HEK293 (cell line): ENCODE measurements around the gene C19orf33.
A peak's percentile ranks its signal among the peaks of the same experiment; 100 is the strongest.

Experiments used
- CTCF ChIA-PET: fragments of 350-600 bp; formaldehyde crosslinking; extraction: SDS; loops from one replicate; lab custom pipeline; 2021; ENCODE audit warnings: antibody characterized with exemption; lab: Yijun Ruan, JAX
- POLR2A ChIA-PET: fragments of 300-600 bp; formaldehyde crosslinking; extraction: SDS; loops from one replicate; lab custom pipeline; 2020; ENCODE audit warnings: antibody characterized with exemption, inconsistent platforms; lab: Yijun Ruan, JAX
- H3K27ac ChIP-seq: fragments of 200-500 bp; sonication (Bioruptor generic); 2 replicates; pipeline ENCODE4 v1.5.1; 2014; ENCODE audit warnings: low read depth, low read length, control low read depth, inconsistent platforms; ENCODE audit errors: extremely low read depth
- H3K36me3 ChIP-seq, 2 experiments: fragments of 200-500 bp in 1 of 2; sonication (Bioruptor generic) in 1 of 2; 1 replicate in 1 of 2; 2 replicates in 1 of 2; pipeline ENCODE4 v1.5.1; 2014 to 2017; ENCODE audit warnings: inconsistent platforms in 2 of 2, low read length in 2 of 2; ENCODE audit not compliant: control insufficient read depth in 2 of 2, insufficient read depth in 1 of 2
- H3K4me1 ChIP-seq: fragments of 200-500 bp; sonication (Bioruptor generic); 2 replicates; pipeline ENCODE4 v1.5.1; 2014; ENCODE audit warnings: mild to moderate bottlenecking, low read length, inconsistent platforms; ENCODE audit not compliant: control insufficient read depth, insufficient read depth
- H3K4me3 ChIP-seq: 2 replicates; pipeline ENCODE4 v1.5.1; 2011; ENCODE audit warnings: low read depth, mild to moderate bottlenecking, control low read depth, low read length, moderate library complexity
- H3K9me3 ChIP-seq: fragments of 200-500 bp; sonication (Bioruptor generic); 2 replicates; pipeline ENCODE4 v1.5.1; 2014; ENCODE audit warnings: low read depth, low read length, inconsistent platforms; ENCODE audit not compliant: control insufficient read depth, insufficient read depth
- HOXA7 ChIP-seq: sonication (generic); formaldehyde crosslinking; IDR thresholded peaks from 2 replicates; pipeline ENCODE4 v1.8.1; 2022; ENCODE audit warnings: missing genetic modification reagents, borderline replicate concordance
- HOXC10 ChIP-seq: sonication (generic); formaldehyde crosslinking; IDR thresholded peaks from 2 replicates; pipeline ENCODE4 v1.8.1; 2023; ENCODE audit warnings: mild to moderate bottlenecking, missing genetic modification reagents
- KLF1 ChIP-seq: fragments of 450-650 bp; formaldehyde crosslinking; IDR thresholded peaks from 2 replicates; pipeline ENCODE4 v1.5.1; 2016; ENCODE audit warnings: missing biosample characterization, missing genetic modification characterization
- TCF7L2 ChIP-seq: IDR thresholded peaks from 2 replicates; pipeline ENCODE4 v1.6.1; 2011; ENCODE audit warnings: low read depth, mild to moderate bottlenecking, inconsistent platforms, low read length, moderate library complexity, borderline replicate concordance
- TRIM28 ChIP-seq: IDR thresholded peaks from 2 replicates; pipeline ENCODE4 v1.6.1; 2011; ENCODE audit warnings: low read length, control low read depth, borderline replicate concordance
- ZFP3 ChIP-seq: fragments of 450-650 bp; formaldehyde crosslinking; IDR thresholded peaks from 2 replicates; pipeline ENCODE4 v1.5.1; 2016; ENCODE audit warnings: low read depth, missing biosample characterization, missing genetic modification characterization
- ZNF114 ChIP-seq: fragments of 450-650 bp; formaldehyde crosslinking; IDR thresholded peaks from 2 replicates; pipeline ENCODE4 v1.5.0; 2017; ENCODE audit warnings: missing biosample characterization, missing genetic modification characterization
- ZNF132 ChIP-seq: fragments of 450-650 bp; formaldehyde crosslinking; IDR thresholded peaks from 2 replicates; pipeline ENCODE4 v1.5.1; 2017; ENCODE audit warnings: missing biosample characterization, missing genetic modification characterization, borderline replicate concordance
- ZNF155 ChIP-seq: fragments of 450-650 bp; formaldehyde crosslinking; IDR thresholded peaks from 2 replicates; pipeline ENCODE4 v1.5.1; 2016; ENCODE audit warnings: missing biosample characterization, missing genetic modification characterization
- ZNF174 ChIP-seq: fragments of 450-650 bp; formaldehyde crosslinking; IDR thresholded peaks from 2 replicates; pipeline ENCODE4 v1.5.0; 2017; ENCODE audit warnings: missing biosample characterization, mild to moderate bottlenecking, missing genetic modification characterization
- ZNF175 ChIP-seq: fragments of 450-650 bp; formaldehyde crosslinking; IDR thresholded peaks from 2 replicates; pipeline ENCODE4 v1.5.1; 2016; ENCODE audit warnings: missing biosample characterization, missing genetic modification characterization
- ZNF2 ChIP-seq: fragments of 450-650 bp; formaldehyde crosslinking; IDR thresholded peaks from 2 replicates; pipeline ENCODE4 v1.5.1; 2016; ENCODE audit warnings: missing biosample characterization, missing genetic modification characterization
- ZNF223 ChIP-seq: fragments of 450-650 bp; formaldehyde crosslinking; IDR thresholded peaks from 2 replicates; pipeline ENCODE4 v1.5.1; 2016; ENCODE audit warnings: missing biosample characterization, missing genetic modification characterization
- ZNF266 ChIP-seq: fragments of 450-650 bp; formaldehyde crosslinking; IDR thresholded peaks from 2 replicates; pipeline ENCODE4 v1.5.1; 2016; ENCODE audit warnings: missing biosample characterization, missing genetic modification characterization, low read depth
- ZNF292 ChIP-seq: fragments of 450-650 bp; formaldehyde crosslinking; IDR thresholded peaks from 2 replicates; pipeline ENCODE4 v1.5.1; 2016; ENCODE audit warnings: low read depth, missing biosample characterization, missing genetic modification characterization, borderline replicate concordance
- ZNF302 ChIP-seq: fragments of 450-650 bp; formaldehyde crosslinking; IDR thresholded peaks from 2 replicates; pipeline ENCODE4 v1.5.1; 2016; ENCODE audit warnings: missing biosample characterization, missing genetic modification characterization, low read depth
- ZNF311 ChIP-seq: fragments of 450-650 bp; formaldehyde crosslinking; IDR thresholded peaks from 2 replicates; pipeline ENCODE4 v1.5.1; 2017; ENCODE audit warnings: missing biosample characterization, missing genetic modification characterization, borderline replicate concordance
- ZNF404 ChIP-seq: fragments of 450-650 bp; formaldehyde crosslinking; IDR thresholded peaks from 2 replicates; pipeline ENCODE4 v1.5.1; 2017; ENCODE audit warnings: missing biosample characterization, missing genetic modification characterization
- ZNF449 ChIP-seq: fragments of 450-650 bp; formaldehyde crosslinking; IDR thresholded peaks from 2 replicates; pipeline ENCODE4 v1.5.1; 2017; ENCODE audit warnings: missing biosample characterization, mild to moderate bottlenecking, missing genetic modification characterization, moderate library complexity
- ZNF501 ChIP-seq: fragments of 450-650 bp; formaldehyde crosslinking; IDR thresholded peaks from 2 replicates; pipeline ENCODE4 v1.5.1; 2016; ENCODE audit warnings: missing biosample characterization, missing genetic modification characterization
- ZNF571 ChIP-seq: fragments of 450-650 bp; formaldehyde crosslinking; IDR thresholded peaks from 2 replicates; pipeline ENCODE4 v1.5.0; 2017; ENCODE audit warnings: missing biosample characterization, missing genetic modification characterization
- ZNF600 ChIP-seq: fragments of 450-650 bp; formaldehyde crosslinking; IDR thresholded peaks from 2 replicates; pipeline ENCODE4 v1.5.1; 2016; ENCODE audit warnings: missing biosample characterization, missing genetic modification characterization
- ZNF629 ChIP-seq: fragments of 450-650 bp; formaldehyde crosslinking; IDR thresholded peaks from 2 replicates; pipeline ENCODE4 v1.5.1; 2017; ENCODE audit warnings: missing biosample characterization, missing genetic modification characterization
- ZNF76 ChIP-seq: fragments of 450-650 bp; formaldehyde crosslinking; IDR thresholded peaks from 2 replicates; pipeline ENCODE4; 2016; ENCODE audit warnings: low read depth, missing biosample characterization, missing genetic modification characterization, borderline replicate concordance
- ZNF792 ChIP-seq: fragments of 450-650 bp; formaldehyde crosslinking; IDR thresholded peaks from 2 replicates; pipeline ENCODE4 v1.5.1; 2016; ENCODE audit warnings: missing biosample characterization, missing genetic modification characterization
- ZXDB ChIP-seq: fragments of 450-650 bp; formaldehyde crosslinking; IDR thresholded peaks from 2 replicates; pipeline ENCODE4 v1.5.1; 2016; ENCODE audit warnings: missing biosample characterization, missing genetic modification characterization
- TF ChIP-seq, protein P1 (sequence below): fragments of 450-650 bp; formaldehyde crosslinking; IDR thresholded peaks from 2 replicates; pipeline ENCODE4 v1.5.0; 2017; ENCODE audit warnings: missing biosample characterization, missing genetic modification characterization, borderline replicate concordance
- TF ChIP-seq, protein P2 (sequence below): fragments of 450-650 bp; formaldehyde crosslinking; IDR thresholded peaks from 2 replicates; pipeline ENCODE4 v1.5.1; 2016; ENCODE audit warnings: missing biosample characterization, missing genetic modification characterization
- TF ChIP-seq, protein P3 (sequence below): fragments of 450-650 bp; formaldehyde crosslinking; IDR thresholded peaks from 2 replicates; pipeline ENCODE4 v1.5.1; 2016; ENCODE audit warnings: missing biosample characterization, missing genetic modification characterization

The C19orf33 gene

GRCh38 chr19:38307597-38307996, 3.5 kb downstream of the C19orf33 start:
- Histone ChIP-seq H3K36me3 (peaks cover 13 to 20% of the 10 kb centered on the region in 2 experiments; a peak in 2 of 3 replicates), H3K4me1 (peaks cover 11% of the 10 kb centered on the region), H3K9me3 (no peaks in the 10 kb centered on the region), H3K4me3 (no peak overlapping the region), H3K27ac (no peak overlapping the region)
- POLR2A ChIA-PET: interaction anchor here (0.6 kb wide), 1 partner anchor 52 kb away, joined by 8 read pairs; no protein-coding TSS in a partner anchor
- CTCF ChIA-PET: interaction anchor here (0.5 kb wide), 1 partner anchor 1936 kb away, joined by 3 read pairs; no protein-coding TSS in a partner anchor
- no peak for TF ChIP-seq ZXDB
- no peak for TF ChIP-seq ZNF792 (tag by site-specific recombination)
- TF ChIP-seq ZNF501 (tag by site-specific recombination): no peak
- TF ChIP-seq ZNF404 (tag by site-specific recombination): no peak
- peak; percentile 85 for TF ChIP-seq ZNF449 (tag by site-specific recombination)
- no peak for TF ChIP-seq ZNF76 (tag by site-specific recombination)
- no peak for TF ChIP-seq ZNF311 (tag by site-specific recombination)

DNA sequence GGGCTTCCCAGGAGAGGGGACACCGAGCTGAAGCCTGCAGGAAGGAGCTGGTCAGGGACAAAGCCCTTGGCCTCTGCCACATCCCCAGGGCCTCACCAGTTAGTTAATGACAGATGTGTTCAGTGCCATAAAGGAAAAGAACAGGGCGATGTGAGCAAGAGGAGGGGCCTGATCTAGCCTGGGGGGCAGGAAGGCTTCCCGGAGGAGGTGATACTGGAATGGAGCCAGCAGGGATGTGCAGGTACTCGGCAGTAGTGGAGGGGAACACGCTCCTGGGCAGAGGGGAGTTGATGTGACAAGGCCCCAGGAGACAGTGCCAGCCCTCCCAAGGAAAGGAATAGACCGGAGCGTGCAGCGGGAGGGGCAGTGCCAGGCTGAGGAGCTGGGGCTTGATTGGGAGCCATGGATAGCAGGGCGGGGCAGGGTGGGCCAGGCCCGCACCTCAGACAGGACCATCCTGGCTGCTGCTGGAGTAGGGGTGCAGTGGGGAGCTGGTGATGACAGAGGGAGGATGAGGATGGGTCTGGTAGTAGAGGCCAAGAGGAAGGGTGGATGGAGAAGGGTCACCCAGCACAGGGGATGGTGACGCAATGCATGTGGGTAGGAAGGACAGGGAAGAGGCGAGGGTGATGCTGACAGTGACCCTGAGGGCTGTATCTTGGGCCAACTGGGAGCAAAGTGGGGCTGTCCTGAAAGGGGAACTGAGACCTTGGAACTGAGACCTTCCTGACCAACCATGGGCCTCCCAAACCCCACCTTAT, 4.1 kb downstream of the C19orf33 start:
- ChIA-PET CTCF (no interaction called here), POLR2A (interaction anchor here (0.6 kb wide), 1 partner anchor 52 kb away, joined by 8 read pairs; no protein-coding TSS in a partner anchor)
- Histone ChIP-seq H3K36me3 (peaks cover 13 to 20% of the 10 kb centered on the region in 2 experiments; a peak in 2 of 3 replicates), H3K27ac (no peak overlapping the region), H3K4me1 (peaks cover 11% of the 10 kb centered on the region), H3K9me3 (no peaks in the 10 kb centered on the region), H3K4me3 (no peak overlapping the region)
- TF ChIP-seq, protein P1, sequence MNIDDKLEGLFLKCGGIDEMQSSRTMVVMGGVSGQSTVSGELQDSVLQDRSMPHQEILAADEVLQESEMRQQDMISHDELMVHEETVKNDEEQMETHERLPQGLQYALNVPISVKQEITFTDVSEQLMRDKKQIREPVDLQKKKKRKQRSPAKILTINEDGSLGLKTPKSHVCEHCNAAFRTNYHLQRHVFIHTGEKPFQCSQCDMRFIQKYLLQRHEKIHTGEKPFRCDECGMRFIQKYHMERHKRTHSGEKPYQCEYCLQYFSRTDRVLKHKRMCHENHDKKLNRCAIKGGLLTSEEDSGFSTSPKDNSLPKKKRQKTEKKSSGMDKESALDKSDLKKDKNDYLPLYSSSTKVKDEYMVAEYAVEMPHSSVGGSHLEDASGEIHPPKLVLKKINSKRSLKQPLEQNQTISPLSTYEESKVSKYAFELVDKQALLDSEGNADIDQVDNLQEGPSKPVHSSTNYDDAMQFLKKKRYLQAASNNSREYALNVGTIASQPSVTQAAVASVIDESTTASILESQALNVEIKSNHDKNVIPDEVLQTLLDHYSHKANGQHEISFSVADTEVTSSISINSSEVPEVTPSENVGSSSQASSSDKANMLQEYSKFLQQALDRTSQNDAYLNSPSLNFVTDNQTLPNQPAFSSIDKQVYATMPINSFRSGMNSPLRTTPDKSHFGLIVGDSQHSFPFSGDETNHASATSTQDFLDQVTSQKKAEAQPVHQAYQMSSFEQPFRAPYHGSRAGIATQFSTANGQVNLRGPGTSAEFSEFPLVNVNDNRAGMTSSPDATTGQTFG (tag by site-specific recombination): 0 out of 2 replicates have a peak, but pooled peaks have one; percentile 18
- TF ChIP-seq ZNF174 (tag by site-specific recombination): no peak
- no peak for TF ChIP-seq TCF7L2
- no peak for TF ChIP-seq HOXC10
- TF ChIP-seq ZNF175 (tag by site-specific recombination): no peak
- no peak for TF ChIP-seq TRIM28
- no peak for TF ChIP-seq ZNF292 (tag by site-specific recombination)
- no peak for TF ChIP-seq ZNF302 (tag by site-specific recombination)
- TF ChIP-seq ZNF223 (tag by site-specific recombination): no peak
- no peak for TF ChIP-seq ZNF132 (tag by site-specific recombination)
- no peak for TF ChIP-seq ZNF629
- TF ChIP-seq ZNF2 (tag by site-specific recombination): no peak
- TF ChIP-seq, protein P2, sequence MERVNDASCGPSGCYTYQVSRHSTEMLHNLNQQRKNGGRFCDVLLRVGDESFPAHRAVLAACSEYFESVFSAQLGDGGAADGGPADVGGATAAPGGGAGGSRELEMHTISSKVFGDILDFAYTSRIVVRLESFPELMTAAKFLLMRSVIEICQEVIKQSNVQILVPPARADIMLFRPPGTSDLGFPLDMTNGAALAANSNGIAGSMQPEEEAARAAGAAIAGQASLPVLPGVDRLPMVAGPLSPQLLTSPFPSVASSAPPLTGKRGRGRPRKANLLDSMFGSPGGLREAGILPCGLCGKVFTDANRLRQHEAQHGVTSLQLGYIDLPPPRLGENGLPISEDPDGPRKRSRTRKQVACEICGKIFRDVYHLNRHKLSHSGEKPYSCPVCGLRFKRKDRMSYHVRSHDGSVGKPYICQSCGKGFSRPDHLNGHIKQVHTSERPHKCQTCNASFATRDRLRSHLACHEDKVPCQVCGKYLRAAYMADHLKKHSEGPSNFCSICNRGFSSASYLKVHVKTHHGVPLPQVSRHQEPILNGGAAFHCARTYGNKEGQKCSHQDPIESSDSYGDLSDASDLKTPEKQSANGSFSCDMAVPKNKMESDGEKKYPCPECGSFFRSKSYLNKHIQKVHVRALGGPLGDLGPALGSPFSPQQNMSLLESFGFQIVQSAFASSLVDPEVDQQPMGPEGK (tag by site-specific recombination): peak; percentile 29; the same call in 1 of the 2 replicates
- TF ChIP-seq ZNF571 (tag by site-specific recombination): no peak
- TF ChIP-seq HOXA7 (CRISPR knock-in tag): no peak
- TF ChIP-seq ZFP3 (tag by site-specific recombination): no peak
- TF ChIP-seq ZNF266: no peak
- no peak for TF ChIP-seq ZNF114 (tag by site-specific recombination)
- TF ChIP-seq ZNF600 (tag by site-specific recombination): 0 out of 2 replicates have a peak, but pooled peaks have one; percentile 26
- TF ChIP-seq, protein P3, sequence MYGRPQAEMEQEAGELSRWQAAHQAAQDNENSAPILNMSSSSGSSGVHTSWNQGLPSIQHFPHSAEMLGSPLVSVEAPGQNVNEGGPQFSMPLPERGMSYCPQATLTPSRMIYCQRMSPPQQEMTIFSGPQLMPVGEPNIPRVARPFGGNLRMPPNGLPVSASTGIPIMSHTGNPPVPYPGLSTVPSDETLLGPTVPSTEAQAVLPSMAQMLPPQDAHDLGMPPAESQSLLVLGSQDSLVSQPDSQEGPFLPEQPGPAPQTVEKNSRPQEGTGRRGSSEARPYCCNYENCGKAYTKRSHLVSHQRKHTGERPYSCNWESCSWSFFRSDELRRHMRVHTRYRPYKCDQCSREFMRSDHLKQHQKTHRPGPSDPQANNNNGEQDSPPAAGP (tag by site-specific recombination): peak; percentile 57
- TF ChIP-seq ZNF155: no peak
- TF ChIP-seq KLF1 (tag by site-specific recombination): peak; percentile 72
- TF ChIP-seq ZNF404 (tag by site-specific recombination): no peak
